Measurements from ENCODE around the gene SERPINA1. TPM values are rescaled to one million over a fixed set of nuclear protein-coding genes. Genes with fewer than 3 reads are reported as not detected.

Gene SERPINA1
- polyA plus RNA-seq, 1 donor = 1,712 TPM

DNA sequence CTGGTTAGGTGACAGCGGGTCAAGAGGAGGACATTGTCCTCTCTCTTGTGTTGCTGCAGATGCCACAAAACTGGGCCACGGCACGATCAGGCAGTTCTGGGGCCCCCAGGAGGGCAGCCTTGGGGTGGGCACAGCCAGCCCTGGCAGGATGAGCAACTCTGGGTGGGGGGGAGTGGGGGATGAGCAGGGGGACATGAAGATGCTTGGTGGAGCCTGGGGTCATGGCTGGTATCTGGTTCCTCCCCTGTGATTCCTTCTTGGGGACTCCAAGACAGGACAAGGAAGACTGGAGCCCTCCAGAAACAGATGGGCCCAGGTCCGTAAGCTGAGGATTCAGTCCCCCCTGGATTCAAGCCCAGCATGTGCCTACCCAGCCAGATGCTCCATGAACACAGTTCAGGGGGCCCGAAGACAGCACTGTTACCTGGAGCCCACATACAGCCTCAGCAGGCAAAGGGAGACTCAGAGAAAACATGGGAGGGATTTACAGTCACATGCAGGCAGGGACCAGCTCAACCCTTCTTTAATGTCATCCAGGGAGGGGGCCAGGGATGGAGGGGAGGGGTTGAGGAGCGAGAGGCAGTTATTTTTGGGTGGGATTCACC, 10.4 kb downstream of the SERPINA1 start:
- no peak overlapping the region for H3K4me3 ChIP-seq (ENCODE audit: low read length)
- H3K27me3 ChIP-seq (ENCODE audit: control insufficient read depth, insufficient read depth, low read length) = no peaks in the 10 kb centered on the region
- H3K36me3 ChIP-seq (ENCODE audit: control insufficient read depth, insufficient read depth, low read length) = peaks cover 60% of the 10 kb centered on the region
- no CpG with 5 or more reads among the region's 6 CpGs for WGBS (ENCODE audit: insufficient coverage, low lambda C conversion rate)
- H3K9me3 ChIP-seq (ENCODE audit: control insufficient read depth, low read depth, low read length) = no peaks in the 10 kb centered on the region
- no peaks in the 10 kb centered on the region for H3K4me1 ChIP-seq (ENCODE audit: control insufficient read depth, insufficient read depth, low read length)
- H3K27ac ChIP-seq (ENCODE audit: low read length) = no peak overlapping the region
- DNase-seq = no peak

DNA sequence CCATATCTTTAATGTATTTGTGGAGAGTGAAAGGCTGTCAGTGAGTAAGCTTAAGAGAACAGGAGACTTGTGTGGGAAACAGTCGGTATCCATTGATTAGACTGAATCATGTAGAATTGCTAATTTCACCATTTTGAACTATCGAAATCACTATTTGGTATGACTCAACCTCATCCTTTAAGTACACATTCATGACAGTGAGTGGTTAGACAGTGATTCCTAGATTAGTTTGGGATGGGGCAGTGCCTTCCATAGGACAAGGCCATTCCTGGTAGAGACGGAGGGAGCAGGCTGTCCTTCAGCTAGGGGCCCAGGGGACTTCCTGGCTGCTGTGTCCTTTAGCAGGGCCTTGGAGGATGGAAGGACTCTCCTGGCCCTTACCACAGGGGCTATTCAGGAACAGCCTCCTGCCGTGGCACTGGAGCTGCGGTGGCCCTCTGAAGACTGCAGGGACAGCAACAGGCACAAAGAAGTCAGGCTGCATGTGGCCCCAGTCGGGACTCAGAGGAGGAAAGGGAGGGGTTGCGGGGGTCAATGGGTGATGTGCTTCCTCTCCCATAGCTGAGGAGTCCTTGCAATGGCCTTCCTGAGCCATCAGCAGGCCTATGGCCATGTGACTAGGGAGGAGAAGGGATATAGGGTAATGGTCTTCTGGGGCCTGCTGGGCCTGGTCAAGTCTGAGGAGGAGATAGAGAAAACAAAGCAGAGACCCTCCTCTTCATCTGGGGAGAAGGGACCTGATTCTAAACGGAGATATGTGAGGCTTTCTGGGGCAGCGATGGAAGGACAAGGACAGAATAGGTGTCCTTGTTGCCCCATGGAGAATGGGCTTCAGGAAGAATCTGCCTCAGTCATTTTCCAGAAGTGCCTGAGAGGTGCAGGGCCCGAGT, 11.2 kb downstream of the SERPINA1 start:
- 70% methylated on average over 2 of the region's 10 CpGs for WGBS (ENCODE audit: insufficient coverage, low lambda C conversion rate)
- DNase-seq = no peak
- Histone ChIP-seq H3K4me1 (ENCODE audit: control insufficient read depth, insufficient read depth, low read length) (no peaks in the 10 kb centered on the region), H3K36me3 (ENCODE audit: control insufficient read depth, insufficient read depth, low read length) (peaks cover 54% of the 10 kb centered on the region), H3K27me3 (ENCODE audit: control insufficient read depth, insufficient read depth, low read length) (no peaks in the 10 kb centered on the region), H3K27ac (ENCODE audit: low read length) (no peak overlapping the region), H3K9me3 (ENCODE audit: control insufficient read depth, low read depth, low read length) (no peaks in the 10 kb centered on the region), H3K4me3 (ENCODE audit: low read length) (no peak overlapping the region)

DNA sequence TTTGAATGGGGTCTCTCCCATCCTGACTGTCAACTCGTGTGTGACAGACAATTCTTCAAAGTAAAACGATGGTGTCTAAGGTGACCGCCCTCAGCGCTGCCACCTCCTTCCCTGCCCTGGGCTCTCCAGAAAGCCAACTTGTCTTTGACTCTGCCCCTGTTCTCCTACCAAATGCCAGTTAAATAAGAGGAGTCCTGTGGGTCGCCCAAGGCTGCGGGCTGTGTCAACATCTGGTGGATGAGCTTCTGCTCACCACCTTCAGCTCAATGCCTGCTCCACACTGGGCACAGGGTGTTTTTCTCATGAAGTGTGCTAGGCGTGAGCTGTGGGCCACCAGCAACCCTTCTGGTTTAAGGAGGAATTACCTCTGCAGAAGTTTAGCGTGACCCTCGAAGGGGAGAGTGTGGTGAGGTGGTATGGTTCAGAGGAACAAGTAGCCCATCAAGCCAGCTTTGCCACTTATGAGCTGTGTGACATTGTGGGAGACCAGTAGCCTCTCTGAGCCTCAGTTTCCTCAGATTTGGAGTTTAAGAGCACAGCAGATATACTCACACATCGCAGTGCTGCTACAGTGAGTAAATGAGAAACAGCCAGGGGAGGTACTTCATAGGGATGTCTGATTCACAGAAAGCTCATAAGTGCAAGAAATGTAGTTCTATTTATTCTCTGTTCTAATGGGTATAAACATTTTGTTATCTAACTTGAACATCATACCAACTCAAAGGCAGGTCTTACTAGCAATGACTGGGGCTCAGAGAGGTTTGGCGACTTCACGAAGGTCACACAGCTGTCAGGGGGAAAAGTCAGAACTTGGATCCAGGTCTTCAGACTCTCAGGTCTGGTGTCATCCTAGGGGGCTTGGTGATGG, 12.1 kb downstream of the SERPINA1 start:
- DNase-seq = no peak
- Histone ChIP-seq H3K4me1 (ENCODE audit: control insufficient read depth, insufficient read depth, low read length) (no peaks in the 10 kb centered on the region), H3K4me3 (ENCODE audit: low read length) (no peak overlapping the region), H3K36me3 (ENCODE audit: control insufficient read depth, insufficient read depth, low read length) (peaks cover 46% of the 10 kb centered on the region), H3K9me3 (ENCODE audit: control insufficient read depth, low read depth, low read length) (no peaks in the 10 kb centered on the region), H3K27ac (ENCODE audit: low read length) (no peak overlapping the region), H3K27me3 (ENCODE audit: control insufficient read depth, insufficient read depth, low read length) (no peaks in the 10 kb centered on the region)
- no CpG with 5 or more reads among the region's 12 CpGs for WGBS (ENCODE audit: insufficient coverage, low lambda C conversion rate)

DNA sequence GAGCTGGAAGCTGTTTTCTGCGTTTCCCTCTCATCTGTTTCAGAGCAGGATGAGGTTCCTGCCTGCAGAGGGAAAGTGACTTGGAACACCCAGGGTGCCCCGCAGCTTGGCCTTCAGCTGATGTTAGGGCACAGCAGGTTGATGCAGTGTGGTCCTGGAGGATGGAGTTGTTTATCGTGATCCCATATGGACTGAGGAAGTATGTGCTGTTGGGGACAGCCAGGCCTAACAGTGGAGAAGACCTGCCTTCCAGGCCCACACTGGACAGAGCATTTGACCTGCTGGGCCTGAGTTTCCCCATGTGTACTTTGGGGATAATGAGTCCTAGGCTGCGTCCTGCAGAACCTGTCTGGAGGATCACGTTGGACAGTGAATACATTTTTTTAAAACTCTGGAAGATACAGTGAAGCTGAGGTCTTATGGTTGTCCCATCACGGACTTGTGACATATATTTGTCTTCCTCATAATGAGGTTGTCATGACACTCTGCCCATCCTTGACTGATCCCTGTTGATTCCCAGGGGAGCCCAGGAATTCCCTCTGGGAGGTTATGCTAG, 12.8 kb downstream of the SERPINA1 start:
- Histone ChIP-seq H3K27me3 (ENCODE audit: control insufficient read depth, insufficient read depth, low read length) (no peaks in the 10 kb centered on the region), H3K36me3 (ENCODE audit: control insufficient read depth, insufficient read depth, low read length) (peaks cover 39% of the 10 kb centered on the region), H3K9me3 (ENCODE audit: control insufficient read depth, low read depth, low read length) (no peaks in the 10 kb centered on the region), H3K4me1 (ENCODE audit: control insufficient read depth, insufficient read depth, low read length) (no peaks in the 10 kb centered on the region), H3K27ac (ENCODE audit: low read length) (no peak overlapping the region), H3K4me3 (ENCODE audit: low read length) (no peak overlapping the region)
- WGBS (ENCODE audit: insufficient coverage, low lambda C conversion rate) = no CpG with 5 or more reads among the region's 6 CpGs
- DNase-seq = no peak

DNA sequence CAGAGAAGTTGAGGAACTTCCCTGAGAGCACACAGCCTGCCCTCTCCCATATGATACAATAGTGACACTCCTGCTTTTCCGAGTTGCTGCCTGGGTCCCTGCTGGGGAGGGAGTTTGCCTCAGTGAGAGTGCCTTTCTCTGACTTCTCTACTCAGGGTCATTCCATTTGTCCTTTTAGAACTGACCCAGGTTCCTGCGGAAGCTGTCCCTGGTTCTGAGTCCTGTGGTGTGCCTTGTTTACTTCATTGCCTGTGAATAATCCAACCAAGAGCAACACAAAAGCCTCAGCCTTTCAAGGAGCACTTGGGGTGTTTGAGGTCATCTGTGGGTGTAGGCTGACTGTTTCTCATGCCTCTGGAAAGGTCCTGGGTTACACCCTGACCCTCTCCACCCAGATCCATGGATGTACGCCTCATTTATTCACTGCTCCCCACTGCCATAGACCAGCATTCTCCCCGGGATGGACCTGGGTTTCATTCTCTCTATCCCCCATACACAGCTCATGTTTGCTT, 13.6 kb downstream of the SERPINA1 start:
- Histone ChIP-seq H3K9me3 (ENCODE audit: control insufficient read depth, low read depth, low read length) (no peaks in the 10 kb centered on the region), H3K4me1 (ENCODE audit: control insufficient read depth, insufficient read depth, low read length) (no peaks in the 10 kb centered on the region), H3K27ac (ENCODE audit: low read length) (no peak overlapping the region), H3K36me3 (ENCODE audit: control insufficient read depth, insufficient read depth, low read length) (peaks cover 31% of the 10 kb centered on the region), H3K4me3 (ENCODE audit: low read length) (no peak overlapping the region), H3K27me3 (ENCODE audit: control insufficient read depth, insufficient read depth, low read length) (no peaks in the 10 kb centered on the region)
- WGBS (ENCODE audit: insufficient coverage, low lambda C conversion rate) = 0% methylated on average over 1 of the region's 4 CpGs
- no peak for DNase-seq

DNA sequence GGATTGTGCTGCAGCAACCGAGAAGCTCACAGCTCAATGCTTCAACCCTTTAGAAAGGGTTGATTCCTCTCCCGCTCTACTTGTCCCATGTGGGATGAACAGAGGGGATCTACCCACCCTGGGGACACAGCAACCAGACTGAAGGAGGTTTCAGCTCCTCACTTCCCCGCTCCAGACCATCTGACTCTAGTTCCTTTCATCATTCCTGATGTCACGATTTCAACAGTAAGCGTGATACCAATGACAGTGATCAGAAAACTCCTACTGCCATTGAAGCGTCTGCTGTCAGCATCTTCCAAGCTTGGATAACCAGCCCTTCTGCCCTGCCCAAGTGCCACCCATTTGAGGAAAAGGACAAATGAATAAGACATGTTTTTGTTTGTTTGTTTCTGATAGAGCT, 14.3 kb downstream of the SERPINA1 start:
- WGBS (ENCODE audit: insufficient coverage, low lambda C conversion rate) = no CpG with 5 or more reads among the region's 6 CpGs
- DNase-seq = no peak
- H3K9me3 ChIP-seq (ENCODE audit: control insufficient read depth, low read depth, low read length) = no peaks in the 10 kb centered on the region

DNA sequence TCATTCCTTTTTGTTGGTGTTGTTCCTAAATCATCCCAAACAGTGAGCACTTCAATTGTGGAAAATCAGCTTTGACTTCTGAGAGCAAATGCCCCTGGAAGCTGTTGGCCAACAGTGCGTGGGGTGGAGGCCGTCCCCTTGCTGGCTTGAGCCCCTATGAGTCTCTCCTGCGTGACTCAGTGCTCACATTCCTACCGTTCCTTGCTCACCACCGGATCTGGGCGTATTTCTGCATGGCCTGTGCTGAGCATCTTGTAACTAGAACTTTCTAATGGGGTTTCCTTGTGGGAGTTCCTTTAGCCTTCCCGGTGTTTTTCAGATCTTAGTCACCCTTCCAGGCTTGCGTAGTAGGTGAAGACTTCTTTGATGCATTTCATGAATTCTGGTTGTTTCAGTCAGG, 14.7 kb downstream of the SERPINA1 start:
- DNase-seq = no peak
- Histone ChIP-seq H3K4me1 (ENCODE audit: control insufficient read depth, insufficient read depth, low read length) (peaks cover 5% of the 10 kb centered on the region), H3K9me3 (ENCODE audit: control insufficient read depth, low read depth, low read length) (no peaks in the 10 kb centered on the region), H3K36me3 (ENCODE audit: control insufficient read depth, insufficient read depth, low read length) (peaks cover 20% of the 10 kb centered on the region), H3K4me3 (ENCODE audit: low read length) (no peak overlapping the region), H3K27ac (ENCODE audit: low read length) (no peak overlapping the region), H3K27me3 (ENCODE audit: control insufficient read depth, insufficient read depth, low read length) (no peaks in the 10 kb centered on the region)
- WGBS (ENCODE audit: insufficient coverage, low lambda C conversion rate) = no CpG with 5 or more reads among the region's 8 CpGs

More for the DNA sequence above, 14.3 kb downstream of the SERPINA1 start:
- no peak overlapping the region for H3K4me3 ChIP-seq (ENCODE audit: low read length)
- peaks cover 24% of the 10 kb centered on the region for H3K36me3 ChIP-seq (ENCODE audit: control insufficient read depth, insufficient read depth, low read length)
- H3K27me3 ChIP-seq (ENCODE audit: control insufficient read depth, insufficient read depth, low read length) = no peaks in the 10 kb centered on the region
- peaks cover 1% of the 10 kb centered on the region for H3K4me1 ChIP-seq (ENCODE audit: control insufficient read depth, insufficient read depth, low read length)
- no peak overlapping the region for H3K27ac ChIP-seq (ENCODE audit: low read length)

DNA sequence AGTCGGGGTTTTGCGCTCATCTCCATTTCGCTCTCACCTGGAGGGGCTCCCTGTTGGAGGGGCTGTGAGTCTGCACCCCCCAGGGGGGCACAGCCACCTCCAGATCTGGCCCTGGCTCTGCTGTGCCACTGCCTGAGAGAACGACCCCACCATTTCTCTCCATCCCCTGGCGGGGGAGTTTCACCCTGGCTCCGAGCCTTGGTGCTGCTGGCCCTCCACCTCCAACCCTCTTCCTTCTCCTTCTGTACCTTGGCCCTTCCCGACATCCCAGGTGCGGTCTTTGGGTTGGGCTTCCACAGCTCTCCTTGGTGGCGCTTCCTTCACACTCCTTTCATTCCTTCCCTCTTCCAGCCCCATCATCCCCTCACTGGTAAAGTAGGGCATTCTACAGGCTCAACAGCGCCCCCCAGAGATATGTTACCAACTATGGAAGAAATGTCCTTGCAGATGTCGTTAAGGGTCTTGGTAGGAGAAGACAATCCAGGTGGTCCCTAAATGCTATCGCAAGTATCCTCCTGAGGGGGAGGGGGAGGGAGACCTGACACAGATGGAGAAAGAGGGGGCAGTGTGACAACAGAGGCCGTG, 16.3 kb downstream of the SERPINA1 start:
- WGBS (ENCODE audit: insufficient coverage, low lambda C conversion rate) = no CpG with 5 or more reads among the region's 13 CpGs
- Histone ChIP-seq H3K4me1 (ENCODE audit: control insufficient read depth, insufficient read depth, low read length) (peaks cover 6% of the 10 kb centered on the region), H3K36me3 (ENCODE audit: control insufficient read depth, insufficient read depth, low read length) (peaks cover 4% of the 10 kb centered on the region), H3K4me3 (ENCODE audit: low read length) (no peak overlapping the region), H3K27ac (ENCODE audit: low read length) (no peak overlapping the region), H3K9me3 (ENCODE audit: control insufficient read depth, low read depth, low read length) (no peaks in the 10 kb centered on the region), H3K27me3 (ENCODE audit: control insufficient read depth, insufficient read depth, low read length) (no peaks in the 10 kb centered on the region)
- no peak for DNase-seq

DNA sequence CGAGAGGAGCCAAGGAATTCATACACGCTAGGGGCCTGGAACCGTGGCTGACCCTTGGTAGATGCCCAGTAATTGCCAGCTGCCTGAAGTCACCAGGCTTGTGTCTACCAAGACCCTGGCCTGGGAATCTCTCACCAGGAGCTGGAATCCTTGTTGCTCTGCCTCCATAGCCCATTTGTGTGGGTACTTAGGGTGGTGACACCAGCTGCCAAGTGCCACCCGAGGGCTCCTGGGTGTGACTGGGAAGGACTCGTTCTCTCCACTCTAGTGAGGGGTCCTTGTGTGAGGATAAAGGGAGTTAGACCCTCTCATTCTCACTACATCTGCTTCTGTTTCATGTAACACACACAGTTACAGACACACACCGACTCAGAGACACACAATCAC, 17.9 kb downstream of the SERPINA1 start:
- Histone ChIP-seq H3K4me1 (ENCODE audit: control insufficient read depth, insufficient read depth, low read length) (peaks cover 6% of the 10 kb centered on the region), H3K27ac (ENCODE audit: low read length) (no peak overlapping the region), H3K36me3 (ENCODE audit: control insufficient read depth, insufficient read depth, low read length) (no peaks in the 10 kb centered on the region), H3K9me3 (ENCODE audit: control insufficient read depth, low read depth, low read length) (no peaks in the 10 kb centered on the region), H3K4me3 (ENCODE audit: low read length) (no peak overlapping the region), H3K27me3 (ENCODE audit: control insufficient read depth, insufficient read depth, low read length) (no peaks in the 10 kb centered on the region)
- DNase-seq = no peak
- WGBS (ENCODE audit: insufficient coverage, low lambda C conversion rate) = no CpG with 5 or more reads among the region's 6 CpGs

All from large intestine (tissue), 3 donors.